Stimulated activated CD4-positive, alpha-beta T cell treated with anti-CD3 and anti-CD28 coated beads, Interleukin-1b, Interleukin-23, amount 100 ng/mL, for 48 hours (primary cell): Measurements from ENCODE around the gene ALDH7A1.
A peak's percentile ranks its signal among the peaks of the same experiment; 100 is the strongest.
"Not testable (repeated sequence)": the region's sequence is repeated elsewhere in the genome, so short reads cannot be mapped to it uniquely, and the experiment has no call there.

Experiments
- DNase-seq: peaks from one replicate; pipeline ENCODE4 v3.0.0-alpha.2; 2020

ALDH7A1 gene

DNA sequence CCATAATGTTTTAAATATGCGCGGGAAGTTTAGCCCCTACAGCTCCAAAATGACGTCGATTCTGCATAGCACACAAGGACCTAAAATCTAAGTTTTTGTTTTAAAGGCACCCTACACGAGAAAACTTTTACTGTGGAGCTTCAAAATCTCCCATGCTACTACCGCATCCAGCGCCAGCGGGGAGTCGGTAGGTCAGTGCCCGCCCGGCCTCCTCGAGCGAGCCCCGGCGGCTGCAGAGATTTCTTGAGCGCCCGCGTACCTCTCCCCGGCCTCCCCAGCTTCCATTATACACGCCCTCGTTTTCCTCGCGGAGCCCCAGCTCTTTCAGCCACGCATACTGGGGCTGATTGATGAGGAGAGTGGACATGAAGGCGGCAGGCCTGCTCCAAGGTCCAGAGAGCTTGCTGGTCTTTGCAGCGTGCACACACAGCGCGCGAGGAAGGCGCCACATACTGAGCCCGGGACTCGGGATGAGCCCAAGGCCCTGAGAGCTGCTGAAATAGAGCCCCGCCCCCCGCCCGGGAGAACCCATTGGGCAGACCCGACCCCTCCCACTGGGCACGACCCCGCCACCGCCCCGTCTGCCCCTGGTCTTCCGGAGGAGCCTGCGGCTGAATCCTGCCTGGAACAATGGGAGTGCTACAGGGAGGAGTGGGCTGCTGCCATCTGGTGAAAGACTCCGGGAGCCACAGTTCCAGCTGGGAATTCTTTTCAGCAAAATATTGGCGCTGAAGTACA, at the start of gene ALDH7A1:
ALDH7A1 (minus strand) TSS at position 472 of the 738 bp plus-strand sequence; CDS start at position 451, 21 bp downstream.
- peak; percentile 43 for DNase-seq

DNA sequence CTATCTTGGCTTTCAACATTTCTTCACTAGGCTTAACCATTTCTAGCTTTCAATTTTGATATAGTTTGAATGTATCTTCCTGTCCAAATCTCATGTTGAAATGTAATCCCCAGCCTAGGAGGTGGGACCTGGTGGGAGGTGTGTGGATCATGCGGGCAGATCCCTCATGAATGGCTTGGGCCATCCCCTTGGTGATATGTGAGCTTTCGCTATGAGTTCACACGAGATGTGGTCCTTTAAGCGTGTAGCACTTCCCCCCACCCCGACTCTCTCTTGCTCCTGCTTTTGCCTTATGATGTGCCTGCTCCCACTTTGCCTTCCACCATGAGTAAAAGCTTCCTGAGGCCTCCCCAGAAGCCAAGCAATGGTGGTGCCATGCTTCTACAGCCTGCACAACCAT, 46.4 kb upstream of the ALDH7A1 start:
- DNase-seq, result no peak

DNA sequence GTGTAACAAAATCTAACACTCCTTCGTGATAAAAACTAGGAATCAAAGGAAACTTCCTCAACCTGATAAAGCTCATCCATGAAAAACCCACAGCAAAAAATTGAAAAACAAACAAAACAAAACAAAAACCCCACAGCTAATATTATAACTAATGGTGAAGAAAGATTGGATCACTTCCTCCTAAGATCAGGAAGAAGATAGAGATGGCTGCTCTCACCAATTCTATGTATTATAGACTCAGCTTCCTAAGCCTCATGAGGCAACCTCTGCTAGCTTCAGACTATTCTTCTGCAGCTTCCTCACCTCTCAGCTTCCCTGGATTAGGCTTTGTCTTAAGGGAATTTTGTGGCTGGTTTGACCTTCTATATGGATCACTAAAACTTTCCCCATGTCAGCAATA, 45.8 kb upstream of the ALDH7A1 start:
- DNase-seq, result no peak

DNA sequence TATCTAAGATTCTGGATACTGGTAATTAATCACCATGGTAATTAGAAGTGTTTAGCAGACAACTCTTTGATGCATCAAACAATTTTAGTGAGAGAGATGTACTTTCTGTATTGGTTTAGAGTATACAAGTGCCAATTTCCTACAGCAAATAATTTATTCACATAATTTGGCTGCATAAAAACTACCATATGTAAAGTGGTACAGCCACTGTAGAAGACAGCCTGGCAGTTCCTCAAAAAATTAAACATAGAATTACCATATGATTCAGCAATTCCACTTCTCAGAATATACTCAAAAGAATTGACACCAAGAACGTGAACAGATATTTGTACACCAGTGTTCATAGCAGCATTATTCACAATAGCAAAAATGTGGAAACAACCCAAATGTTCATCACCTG, 41.9 kb upstream of the ALDH7A1 start:
- DNase-seq, result no peak

DNA sequence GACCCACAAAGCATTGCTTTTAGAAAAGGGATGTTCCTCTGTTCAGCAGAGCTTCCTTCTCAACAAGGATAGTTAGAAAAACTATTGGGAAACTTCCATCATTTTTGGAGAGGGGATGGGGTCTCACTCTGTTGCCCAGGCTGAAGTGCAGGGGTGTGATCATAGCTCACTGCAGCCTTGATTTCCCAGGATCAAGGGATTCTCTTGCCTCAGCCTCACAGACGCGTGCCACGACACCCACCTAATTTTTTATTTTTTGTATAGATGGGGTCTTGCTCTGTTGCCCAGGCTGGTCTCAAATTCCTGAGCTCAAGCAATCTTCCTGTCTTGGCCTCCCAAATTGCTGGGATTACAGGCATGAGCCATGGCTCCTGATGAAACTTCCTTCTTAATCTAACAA, 40.6 kb upstream of the ALDH7A1 start:
- DNase-seq, result no peak

DNA sequence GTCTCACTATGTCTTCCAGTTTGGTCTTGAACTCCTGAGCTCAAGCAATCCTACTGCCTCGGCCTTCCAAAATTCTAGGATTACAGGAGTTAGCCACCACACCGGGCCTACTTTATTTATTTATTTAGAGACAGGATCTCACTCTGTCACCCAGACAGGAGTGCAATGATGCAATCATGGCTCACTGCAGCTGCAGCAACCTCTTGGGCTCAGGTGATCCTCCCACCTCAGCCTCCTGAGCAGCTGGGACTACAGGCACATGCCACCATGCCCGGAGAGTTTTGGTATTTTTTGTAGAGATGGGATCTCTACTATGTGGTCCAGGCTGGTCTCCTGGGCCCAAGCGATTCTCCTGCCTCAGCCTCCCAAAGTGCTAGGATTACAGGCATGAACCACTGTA, 38.5 kb upstream of the ALDH7A1 start:
- no peak for DNase-seq

DNA sequence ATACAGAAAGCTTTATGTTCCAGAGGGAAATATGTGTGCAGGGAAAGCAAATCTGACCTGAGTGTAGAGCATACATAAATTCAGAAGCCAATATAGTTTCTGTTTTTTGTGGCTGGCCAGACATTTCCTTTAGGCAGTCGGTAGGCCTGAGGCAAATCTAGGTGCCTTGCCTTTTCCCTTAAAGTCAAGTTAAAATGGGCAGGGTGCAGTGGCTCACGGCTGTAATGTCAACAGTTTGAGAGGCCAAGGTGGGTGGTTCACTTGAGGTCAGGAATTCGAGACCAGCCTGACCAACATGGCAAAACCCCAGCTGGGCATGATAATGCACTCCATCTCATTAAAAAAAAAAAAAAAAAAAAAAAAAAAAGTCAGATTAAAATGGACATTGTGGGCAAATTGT, 36.9 kb upstream of the ALDH7A1 start:
- DNase-seq, result no peak

DNA sequence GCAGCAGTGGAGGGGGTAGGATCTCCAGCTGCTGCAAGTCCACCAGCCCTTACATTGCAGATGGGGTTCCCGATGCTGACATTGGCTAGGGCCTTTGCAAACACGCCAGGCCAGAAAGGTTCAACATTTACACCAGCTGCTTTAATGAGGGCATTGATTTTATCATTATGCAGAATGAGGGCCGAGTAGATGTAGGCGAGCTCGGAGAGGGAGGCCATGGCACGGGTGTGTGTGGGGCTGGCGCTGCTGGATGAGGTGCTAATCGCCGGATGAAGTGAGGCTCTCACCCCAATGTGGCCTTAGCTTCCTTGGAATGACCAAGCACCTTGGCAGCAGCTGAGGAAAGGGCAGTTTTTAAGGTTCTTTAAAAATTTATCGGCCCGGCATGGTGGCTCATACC, 33.1 kb upstream of the ALDH7A1 start:
- no peak for DNase-seq

DNA sequence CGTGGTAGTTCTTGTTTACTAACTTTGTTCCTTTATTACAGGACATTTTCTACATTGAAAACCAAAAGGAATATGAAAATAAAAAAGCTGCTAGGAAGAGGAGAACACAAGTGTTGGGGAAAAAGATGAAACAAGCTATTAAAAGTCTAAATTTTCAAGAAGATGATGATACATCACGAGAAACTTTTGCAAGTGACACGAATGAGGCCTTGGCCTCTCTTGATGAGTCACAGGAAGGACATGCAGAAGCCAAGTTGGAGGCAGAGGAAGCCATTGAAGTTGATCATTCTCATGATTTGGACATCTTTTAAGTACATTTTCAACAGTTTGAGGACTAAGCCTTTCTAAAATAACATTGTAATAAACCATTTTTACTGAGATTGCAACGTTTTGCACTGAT, 29.5 kb upstream of the ALDH7A1 start:
- peak; percentile 19 for DNase-seq

DNA sequence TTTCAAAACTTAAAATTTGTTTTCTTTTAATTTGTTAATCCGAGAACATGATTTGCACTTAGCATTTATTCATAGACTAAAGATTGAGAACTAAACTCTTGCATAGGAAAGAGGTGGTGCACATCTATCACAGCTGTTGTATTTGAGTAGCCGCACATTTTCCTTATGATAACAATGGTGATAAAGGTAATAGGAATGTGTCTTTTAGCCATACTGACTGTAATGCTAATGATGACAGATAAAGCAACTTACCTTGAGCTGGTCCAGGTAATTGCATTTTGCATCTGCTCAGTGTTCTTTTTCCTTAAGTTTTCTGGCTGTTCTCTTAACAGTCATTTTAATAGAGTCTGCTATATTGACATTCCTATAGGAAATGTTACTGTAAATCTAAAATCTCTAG, 24.8 kb upstream of the ALDH7A1 start:
- DNase-seq, result no peak

DNA sequence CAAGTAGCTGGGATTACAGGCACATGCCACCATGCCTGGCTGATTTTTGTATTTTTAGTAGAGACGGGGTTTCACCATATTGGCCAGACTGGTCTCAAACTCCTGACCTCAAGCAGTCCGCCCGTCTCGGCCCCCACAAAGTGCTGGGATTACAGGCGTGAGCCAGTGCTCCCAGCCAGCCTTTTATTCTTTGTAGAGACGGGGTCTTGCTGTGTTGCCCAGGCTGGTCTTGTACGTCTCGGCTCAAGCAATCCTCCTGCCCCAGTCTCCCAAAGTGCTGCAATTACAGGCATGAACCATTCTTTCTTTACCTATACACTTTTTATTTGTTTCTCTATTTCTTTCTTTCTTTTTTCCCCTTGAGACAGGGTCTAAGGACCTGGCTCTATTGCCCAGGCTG, 22.6 kb upstream of the ALDH7A1 start:
- DNase-seq, result not testable (repeated sequence)

DNA sequence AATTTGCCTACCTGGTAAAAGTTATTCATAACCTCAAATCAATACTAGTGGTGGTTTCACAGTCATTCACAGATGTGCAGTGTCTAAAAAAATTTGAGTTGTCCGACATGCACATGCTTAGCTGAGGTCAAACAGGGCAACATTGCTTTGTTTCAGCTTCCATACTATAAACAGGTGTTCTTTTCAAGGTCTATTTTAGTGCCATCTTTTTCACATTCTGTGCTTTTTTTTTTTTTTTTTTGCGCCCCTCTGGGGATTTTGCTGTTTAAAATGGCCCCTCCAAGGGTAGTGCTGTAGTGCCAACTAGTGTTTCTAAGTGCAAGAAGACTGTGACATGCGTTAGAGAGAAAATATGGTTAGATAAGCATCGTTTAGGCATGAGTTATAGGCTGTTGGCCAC, 20.3 kb upstream of the ALDH7A1 start:
- DNase-seq, result no peak

DNA sequence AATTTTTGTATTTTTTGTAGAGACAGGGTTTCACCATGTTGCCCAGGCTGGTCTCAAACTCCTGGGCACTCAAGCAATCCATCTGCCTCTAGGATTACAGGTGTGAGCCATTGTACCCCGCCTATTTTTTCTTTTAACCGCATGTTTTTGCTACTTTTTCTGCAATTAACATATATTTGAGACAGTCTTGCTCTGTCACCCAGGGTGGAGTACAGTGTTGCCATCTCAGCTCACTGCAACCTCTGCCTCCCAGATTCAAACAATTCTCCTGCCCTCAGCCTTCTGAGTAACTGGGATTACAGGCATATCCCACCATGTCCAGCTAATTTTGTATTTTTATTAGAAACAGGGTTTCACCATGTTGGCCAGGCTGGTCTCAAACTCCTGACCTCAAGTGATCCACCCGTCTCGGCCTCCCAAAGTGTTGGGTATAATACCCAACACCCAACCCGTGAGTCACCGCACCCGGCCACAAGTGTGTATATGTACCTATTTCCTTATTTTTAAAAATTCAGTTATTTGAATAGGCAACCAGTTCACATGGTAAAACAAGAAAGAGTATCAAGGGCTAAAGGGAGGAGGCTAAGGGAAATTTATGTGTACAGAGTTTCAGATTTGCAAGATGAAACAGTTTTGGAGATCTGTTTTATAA, 19.0 kb upstream of the ALDH7A1 start:
- DNase-seq, result no peak

DNA sequence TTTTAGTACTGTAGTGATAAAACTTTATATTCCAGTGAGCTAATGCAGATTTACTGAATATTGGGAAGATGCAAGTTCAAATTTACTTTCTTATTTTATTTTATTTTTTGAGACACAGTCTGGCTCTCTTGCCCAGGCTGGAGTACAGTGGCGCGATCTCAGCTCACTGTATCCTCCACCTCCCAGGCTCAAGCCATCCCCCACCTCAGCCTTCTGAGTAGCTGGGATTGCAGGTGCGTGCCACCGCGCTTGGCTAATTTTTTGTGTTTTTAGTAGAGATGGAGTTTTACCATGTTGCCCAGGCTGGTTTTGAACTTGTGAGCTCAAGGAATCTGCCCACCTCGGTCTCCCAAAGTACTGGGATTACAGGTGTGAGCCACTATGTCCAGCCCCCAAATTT, 15.6 kb upstream of the ALDH7A1 start:
- no peak for DNase-seq

DNA sequence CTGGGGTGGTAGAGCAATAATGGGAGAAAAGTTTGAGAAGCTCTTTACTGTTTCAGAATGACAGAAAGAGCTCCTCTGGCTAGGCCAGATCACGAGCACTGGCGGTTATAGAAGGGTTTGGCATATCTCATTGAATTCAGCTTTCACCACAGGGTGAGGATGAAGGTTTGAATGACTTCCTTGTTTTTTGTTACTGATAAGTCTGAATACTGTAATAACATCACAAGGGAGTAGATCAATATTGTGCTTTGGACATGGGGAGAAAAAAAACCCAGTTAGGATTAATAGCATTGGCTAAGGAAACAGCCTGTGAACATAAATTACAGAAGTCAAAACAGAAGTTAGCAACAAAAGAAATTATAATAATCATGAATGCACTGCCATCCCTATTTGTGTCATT, 15.1 kb upstream of the ALDH7A1 start:
- no peak for DNase-seq

DNA sequence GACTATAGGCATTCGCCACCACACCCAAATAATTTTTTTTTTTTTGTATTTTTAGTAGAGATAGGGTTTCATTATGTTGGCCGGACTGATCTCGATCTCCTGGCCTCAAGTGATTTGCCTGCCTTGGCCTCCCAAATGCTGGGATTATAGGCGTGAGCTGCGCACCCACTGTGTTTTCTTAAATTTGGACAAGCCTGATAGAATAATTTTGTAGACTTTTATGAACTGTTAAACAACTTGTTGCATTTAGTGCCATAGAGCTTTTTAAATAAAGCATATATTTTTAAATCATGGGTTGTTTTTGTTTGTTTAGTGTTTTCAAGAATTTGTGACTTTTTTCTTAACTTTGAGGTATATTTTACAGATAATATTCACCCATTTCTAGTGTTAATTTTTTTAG, 10.5 kb upstream of the ALDH7A1 start:
- DNase-seq, result no peak

DNA sequence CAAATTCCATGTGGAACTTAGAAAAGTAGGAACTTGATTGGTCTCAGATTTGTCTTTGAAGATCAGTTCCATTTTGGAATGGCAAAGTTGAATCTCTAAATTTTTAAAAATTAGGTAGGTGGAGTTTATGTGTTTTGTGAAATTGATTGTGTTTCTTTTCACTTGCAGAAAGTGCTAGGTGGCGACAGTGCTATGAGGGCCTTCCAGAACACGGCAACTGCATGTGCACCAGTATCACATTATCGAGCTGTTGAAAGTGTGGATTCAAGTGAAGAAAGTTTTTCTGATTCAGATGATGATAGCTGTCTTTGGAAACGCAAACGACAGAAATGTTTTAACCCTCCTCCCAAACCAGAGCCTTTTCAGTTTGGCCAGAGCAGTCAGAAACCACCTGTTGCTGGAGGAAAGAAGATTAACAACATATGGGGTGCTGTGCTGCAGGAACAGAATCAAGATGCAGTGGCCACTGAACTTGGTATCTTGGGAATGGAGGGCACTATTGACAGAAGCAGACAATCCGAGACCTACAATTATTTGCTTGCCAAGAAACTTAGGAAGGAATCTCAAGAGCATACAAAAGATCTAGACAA, 8.5 kb upstream of the ALDH7A1 start:
- DNase-seq, result no peak

DNA sequence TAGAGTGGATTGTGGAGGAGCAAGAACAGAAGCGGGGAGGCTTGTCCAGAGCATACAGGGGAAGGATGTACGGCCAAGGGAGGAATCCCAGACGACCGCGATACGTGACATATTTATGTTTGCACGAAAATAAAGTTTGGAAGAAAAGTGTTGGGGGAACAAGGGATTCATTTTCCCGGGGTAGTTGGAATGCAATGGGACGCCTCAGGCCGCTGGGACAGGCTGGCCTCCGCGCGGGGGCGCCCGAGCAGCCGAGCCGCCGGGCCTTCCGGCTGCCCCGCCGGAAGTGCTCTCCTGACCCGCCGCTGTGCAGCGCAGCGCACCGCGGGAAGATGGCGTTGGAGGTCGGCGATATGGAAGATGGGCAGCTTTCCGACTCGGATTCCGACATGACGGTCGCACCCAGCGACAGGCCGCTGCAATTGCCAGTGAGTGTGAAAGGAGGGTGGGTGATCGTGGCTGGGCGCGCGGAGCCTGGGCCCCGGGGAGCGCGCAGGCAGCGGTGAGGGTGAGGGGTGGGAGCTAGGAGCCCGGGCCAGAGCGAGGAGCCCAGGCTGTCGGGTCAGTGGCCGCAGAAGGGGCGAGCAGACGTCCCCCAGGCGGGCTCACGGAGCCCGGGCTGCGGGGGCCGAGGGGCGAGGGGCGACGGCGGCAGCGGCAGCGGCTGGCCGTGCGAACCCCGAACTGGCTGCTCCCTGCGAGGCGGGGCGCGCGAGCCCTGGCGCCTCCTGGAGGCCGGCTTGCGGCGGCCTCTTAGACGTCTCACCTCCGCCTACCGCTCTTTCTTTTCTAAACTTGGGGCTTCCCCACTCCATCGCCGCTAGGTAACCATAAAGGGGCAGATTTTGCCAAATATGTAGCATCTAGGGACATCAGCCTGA, 5.9 kb upstream of the ALDH7A1 start, which contains the start of gene PHAX:
PHAX (plus strand) TSS at position 317 of the 881 bp plus-strand sequence; CDS start at position 333, 16 bp downstream.
- peak; percentile 69 for DNase-seq

DNA sequence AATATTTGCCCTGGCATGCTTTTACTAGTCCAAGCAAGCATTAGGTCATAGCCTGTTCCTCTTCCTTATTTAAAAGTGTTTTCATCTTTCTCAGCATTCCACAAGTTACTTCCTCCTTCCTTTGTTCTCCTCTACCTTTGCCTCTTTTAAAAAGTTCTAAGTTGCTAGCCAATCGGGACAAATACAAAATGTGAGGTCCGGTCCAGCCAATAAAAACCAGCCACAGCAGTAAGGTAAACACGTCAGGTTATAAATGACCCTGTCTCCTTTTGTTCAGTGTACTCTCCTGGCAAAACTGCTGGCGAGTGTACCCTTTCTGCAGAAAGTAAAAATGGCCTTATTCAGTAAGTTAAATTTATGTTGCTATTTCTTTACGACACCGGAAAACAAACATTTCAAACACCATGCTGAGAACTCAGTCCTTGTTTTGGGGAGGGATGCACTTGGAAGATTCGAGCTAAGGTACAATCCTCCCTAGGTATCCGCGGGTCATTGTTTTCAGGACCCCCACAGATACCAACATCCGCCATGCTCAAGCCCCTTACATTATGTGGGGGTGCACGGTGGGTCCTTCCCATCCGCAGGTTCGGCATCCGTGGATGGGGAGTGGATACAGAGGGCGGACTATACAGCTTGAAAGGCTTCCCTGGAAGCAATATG, 5.1 kb upstream of the ALDH7A1 start:
- DNase-seq, result not testable (repeated sequence)

DNA sequence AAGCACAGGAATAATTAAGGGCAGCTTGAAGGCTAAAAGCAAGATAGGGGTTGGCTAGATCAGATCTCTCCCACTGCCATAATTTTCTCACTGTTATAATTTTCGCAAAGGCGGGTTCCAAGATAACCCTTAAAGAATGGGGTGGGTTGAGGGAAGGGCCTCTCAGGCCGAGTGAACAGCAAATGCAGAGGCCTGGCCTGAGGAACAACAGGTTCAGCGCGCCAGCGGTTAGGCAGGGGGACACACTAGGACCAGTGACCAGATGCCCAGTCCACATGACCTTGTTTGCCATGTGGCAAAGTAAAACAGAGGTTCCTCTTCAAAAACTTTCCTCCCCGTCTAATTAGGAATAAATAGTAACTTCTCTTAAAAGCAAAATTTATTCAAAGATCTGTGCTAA, 4.5 kb upstream of the ALDH7A1 start:
- no peak for DNase-seq

DNA sequence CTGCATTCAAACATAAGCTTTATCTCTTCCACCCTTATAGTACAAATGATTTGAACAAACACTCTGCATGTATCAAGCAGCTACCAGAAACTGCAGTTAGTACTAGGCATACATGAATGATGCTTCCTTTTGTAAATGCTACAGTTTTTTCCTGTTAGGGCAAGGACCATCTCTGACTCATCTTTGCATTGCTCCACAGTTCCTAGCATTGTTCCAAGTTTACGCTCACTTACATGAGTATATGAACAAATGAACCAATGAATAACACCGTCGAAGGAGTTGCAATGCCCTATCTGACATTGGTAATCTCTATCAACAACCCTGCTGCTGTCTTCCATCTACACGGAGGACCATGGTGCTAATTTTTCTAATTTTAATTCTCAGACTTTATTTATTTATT, 2.1 kb upstream of the ALDH7A1 start:
- DNase-seq, result no peak

DNA sequence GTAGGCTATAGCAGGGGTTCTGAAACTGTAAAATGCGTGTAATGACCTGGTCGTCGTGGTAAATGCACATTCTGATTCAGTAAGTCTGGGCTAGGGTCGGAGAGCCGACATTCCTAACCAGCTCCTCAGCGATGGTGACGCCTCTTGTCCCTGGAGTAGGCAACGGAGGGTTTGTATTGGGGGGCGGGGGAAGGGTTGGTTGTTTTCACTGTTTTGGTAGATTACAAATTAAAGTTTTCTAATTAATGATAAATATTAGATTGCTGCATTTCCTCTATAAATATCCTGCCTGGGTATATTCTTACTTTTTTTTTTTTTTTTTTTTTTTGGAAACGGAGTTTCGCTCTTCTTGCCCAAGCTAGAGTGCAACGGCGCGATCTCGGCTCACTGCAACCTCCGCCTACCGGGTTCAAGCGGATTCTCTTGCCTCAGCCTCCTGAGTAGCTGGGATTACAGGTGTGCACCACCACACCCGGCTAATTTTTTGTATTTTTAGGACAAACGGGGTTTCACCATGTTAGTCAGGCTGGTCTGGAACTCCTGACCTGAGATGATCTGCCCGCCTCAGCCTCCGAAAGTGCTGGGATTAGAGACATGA, 566 bp upstream of the ALDH7A1 start:
- DNase-seq, result no peak
